SU-DHL-6 (cell line): ENCODE results near the gene SLC7A8.

Experiments
- H2AFZ ChIP-seq: fragments of 200-600 bp; sonication (generic); 2 replicates; pipeline ENCODE4 v1.6.1; 2014; ENCODE audit warnings: low read depth, mild to moderate bottlenecking, moderate library complexity, mixed read lengths, antibody characterized with exemption, low read length; ENCODE audit not compliant: severe bottlenecking
- H3F3A ChIP-seq: fragments of 200-600 bp; shearing (Covaris generic); 2 replicates; pipeline ENCODE4 v1.6.0; 2016; ENCODE audit warnings: antibody characterized with exemption, mild to moderate bottlenecking; ENCODE audit not compliant: insufficient read depth
- H3K27ac ChIP-seq: fragments of 200-600 bp; sonication (generic); 2 replicates; pipeline ENCODE4 v1.5.1; 2016; ENCODE audit warnings: low read depth, mild to moderate bottlenecking, low read length, moderate library complexity, mixed read lengths
- H3K27me3 ChIP-seq: fragments of 200-600 bp; sonication (generic), shearing (Covaris generic); 2 replicates; pipeline ENCODE4 v1.6.0; 2014; ENCODE audit warnings: mild to moderate bottlenecking, low read length
- H3K36me3 ChIP-seq: fragments of 200-600 bp; sonication (generic); 2 replicates; pipeline ENCODE4 v1.6.1; 2014; ENCODE audit warnings: mild to moderate bottlenecking, low read length, mixed read lengths
- H3K4me2 ChIP-seq: fragments of 300-600, 200-600 bp; shearing (Covaris generic), sonication (generic); 2 replicates; pipeline ENCODE4 v1.6.0; 2014; ENCODE audit warnings: low read length, low read depth, mild to moderate bottlenecking; ENCODE audit not compliant: poor library complexity, severe bottlenecking
- H3K4me3 ChIP-seq: fragments of 200-600 bp; sonication (generic); 2 replicates; pipeline ENCODE4 v1.5.1; 2014; ENCODE audit warnings: antibody characterized with exemption, low read length, mild to moderate bottlenecking, mixed read lengths; ENCODE audit not compliant: insufficient read depth, poor library complexity, severe bottlenecking
- H3K79me2 ChIP-seq: fragments of 200-600 bp; sonication (generic); 2 replicates; pipeline ENCODE4 v1.6.1; 2014; ENCODE audit warnings: mild to moderate bottlenecking, low read length, moderate library complexity; ENCODE audit not compliant: insufficient read depth
- H3K9ac ChIP-seq: fragments of 200-600 bp; sonication (generic); 2 replicates; pipeline ENCODE4 v1.7.0; 2014; ENCODE audit warnings: mild to moderate bottlenecking, low read length
- H3K9me2 ChIP-seq: fragments of 200-600 bp; sonication (generic); replicated peaks from 2 replicates; pipeline ENCODE4 v1.6.1; 2014; ENCODE audit warnings: low read length; ENCODE audit not compliant: insufficient read depth
- H3K9me3 ChIP-seq: fragments of 200-600 bp; sonication (generic); 2 replicates; pipeline ENCODE4 v1.6.1; 2014; ENCODE audit warnings: low read length, mixed read lengths; ENCODE audit not compliant: insufficient read depth
- H4K20me1 ChIP-seq: fragments of 200-600 bp; sonication (generic); 2 replicates; pipeline ENCODE4 v1.6.1; 2014; ENCODE audit warnings: low read depth, mild to moderate bottlenecking, antibody characterized with exemption, low read length, moderate library complexity, mixed read lengths
- EZH2phosphoT487 ChIP-seq: fragments of 200-600 bp; sonication (generic), shearing (Covaris generic); conservative IDR thresholded peaks from 2 replicates; pipeline ENCODE4 v1.6.1; 2018; ENCODE audit warnings: mild to moderate bottlenecking, antibody characterized with exemption, low read length, moderate library complexity, mixed read lengths
- TF ChIP-seq, protein P1 (sequence below): fragments of 200-600 bp; sonication (generic); IDR thresholded peaks from one replicate; pipeline ENCODE4 v1.5.1; 2017; ENCODE audit warnings: antibody characterized with exemption, mild to moderate bottlenecking, low read length, moderate library complexity; ENCODE audit not compliant: insufficient read depth, poor library complexity, severe bottlenecking

SLC7A8 gene

DNA sequence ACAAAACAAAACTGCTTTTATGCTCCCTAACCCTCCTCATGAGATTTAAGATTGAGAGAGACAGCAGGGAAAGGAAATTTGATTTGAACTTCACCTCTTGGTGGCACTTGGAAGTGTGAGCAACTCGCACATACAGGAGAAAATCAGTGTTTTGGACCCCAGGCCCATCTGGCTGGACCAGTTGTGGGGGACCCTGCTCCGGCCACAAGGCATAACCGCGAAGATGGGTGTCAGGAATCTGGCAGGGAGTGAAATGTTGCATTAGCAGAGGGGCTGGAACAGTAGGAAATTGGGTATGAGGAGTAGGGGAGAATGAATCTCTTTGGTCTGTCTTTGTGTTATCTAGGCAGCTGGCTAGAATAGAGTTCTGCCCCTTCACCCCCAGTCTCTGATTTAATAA is 79.9 kb downstream of the SLC7A8 start:
- Histone ChIP-seq H3F3A (no peaks in the 10 kb centered on the region), H3K9ac (no peak overlapping the region), H3K79me2 (no peaks in the 10 kb centered on the region), H3K9me3 (no peaks in the 10 kb centered on the region), H2AFZ (no peak overlapping the region), H3K36me3 (no peaks in the 10 kb centered on the region), H3K27me3 (no peaks in the 10 kb centered on the region), H4K20me1 (no peaks in the 10 kb centered on the region), H3K4me2 (no peak overlapping the region), H3K27ac (no peak overlapping the region), H3K4me3 (no peak overlapping the region), H3K9me2 (no peaks in the 10 kb centered on the region)
- TF ChIP-seq EZH2phosphoT487: no peak
- TF ChIP-seq, protein P1, sequence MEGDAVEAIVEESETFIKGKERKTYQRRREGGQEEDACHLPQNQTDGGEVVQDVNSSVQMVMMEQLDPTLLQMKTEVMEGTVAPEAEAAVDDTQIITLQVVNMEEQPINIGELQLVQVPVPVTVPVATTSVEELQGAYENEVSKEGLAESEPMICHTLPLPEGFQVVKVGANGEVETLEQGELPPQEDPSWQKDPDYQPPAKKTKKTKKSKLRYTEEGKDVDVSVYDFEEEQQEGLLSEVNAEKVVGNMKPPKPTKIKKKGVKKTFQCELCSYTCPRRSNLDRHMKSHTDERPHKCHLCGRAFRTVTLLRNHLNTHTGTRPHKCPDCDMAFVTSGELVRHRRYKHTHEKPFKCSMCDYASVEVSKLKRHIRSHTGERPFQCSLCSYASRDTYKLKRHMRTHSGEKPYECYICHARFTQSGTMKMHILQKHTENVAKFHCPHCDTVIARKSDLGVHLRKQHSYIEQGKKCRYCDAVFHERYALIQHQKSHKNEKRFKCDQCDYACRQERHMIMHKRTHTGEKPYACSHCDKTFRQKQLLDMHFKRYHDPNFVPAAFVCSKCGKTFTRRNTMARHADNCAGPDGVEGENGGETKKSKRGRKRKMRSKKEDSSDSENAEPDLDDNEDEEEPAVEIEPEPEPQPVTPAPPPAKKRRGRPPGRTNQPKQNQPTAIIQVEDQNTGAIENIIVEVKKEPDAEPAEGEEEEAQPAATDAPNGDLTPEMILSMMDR: no peak

DNA sequence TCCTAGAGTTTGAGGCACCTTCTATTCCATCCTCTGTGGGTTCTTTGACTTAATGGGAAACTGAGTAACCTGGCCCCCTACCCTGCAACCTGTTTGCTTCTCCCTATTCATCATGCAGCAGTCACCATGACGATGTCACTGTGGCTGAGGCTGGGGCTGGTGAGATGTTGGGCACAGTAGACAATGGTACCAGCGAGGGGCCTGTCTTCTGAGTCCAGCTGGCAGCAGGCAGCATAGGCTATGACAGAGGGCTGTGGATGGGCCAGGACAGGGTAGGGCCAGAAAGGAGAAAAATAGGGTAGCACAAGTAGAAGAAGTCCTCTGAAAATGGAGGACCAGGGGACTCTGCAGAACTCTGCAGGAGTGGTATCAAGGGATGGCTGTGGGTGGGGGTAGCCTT is 80.7 kb downstream of the SLC7A8 start:
- TF ChIP-seq EZH2phosphoT487: no peak
- TF ChIP-seq, protein P1: no peak
- H3K9me2 ChIP-seq: no peaks in the 10 kb centered on the region
- H3K4me3 ChIP-seq: no peak overlapping the region
- no peak overlapping the region for H3K9ac ChIP-seq
- no peak overlapping the region for H3K4me2 ChIP-seq
- H2AFZ ChIP-seq: no peak overlapping the region
- H3K79me2 ChIP-seq: no peaks in the 10 kb centered on the region
- H3K27me3 ChIP-seq: no peaks in the 10 kb centered on the region
- no peaks in the 10 kb centered on the region for H3F3A ChIP-seq
- H3K9me3 ChIP-seq: no peaks in the 10 kb centered on the region
- no peaks in the 10 kb centered on the region for H3K36me3 ChIP-seq
- no peaks in the 10 kb centered on the region for H4K20me1 ChIP-seq
- no peak overlapping the region for H3K27ac ChIP-seq

DNA sequence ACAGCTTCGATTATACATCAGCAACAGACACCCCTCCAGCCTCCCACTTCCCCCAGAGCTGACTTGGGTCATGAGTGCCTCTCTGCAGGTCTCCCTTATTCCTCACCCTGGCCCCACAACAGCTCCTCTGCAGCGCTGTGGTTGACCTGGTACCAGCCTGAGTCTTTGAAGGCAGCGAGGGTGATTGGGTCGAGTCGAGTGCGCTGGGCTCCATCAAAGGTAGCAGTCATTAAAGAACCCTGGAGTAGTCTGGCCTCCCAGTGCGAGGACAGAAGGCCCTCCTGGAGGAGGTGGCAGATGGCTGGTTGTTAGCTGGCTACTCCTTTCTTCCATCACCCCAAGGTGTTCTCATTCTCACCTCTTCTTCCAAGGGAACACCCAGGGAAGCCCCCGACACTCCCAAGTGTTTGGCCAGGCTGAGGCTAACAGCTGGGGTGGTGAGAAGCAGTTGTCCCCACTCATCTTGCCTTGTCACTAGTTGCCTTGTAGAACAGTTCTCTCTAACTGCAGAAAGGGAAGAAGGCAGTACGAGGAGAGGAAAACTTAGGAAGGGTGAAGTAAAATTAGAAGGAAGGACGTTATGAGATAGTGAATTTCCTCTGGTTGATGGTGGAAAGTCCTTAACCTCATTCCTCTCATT is 81.4 kb downstream of the SLC7A8 start:
- no peaks in the 10 kb centered on the region for H3K27me3 ChIP-seq
- no peaks in the 10 kb centered on the region for H3K9me3 ChIP-seq
- no peak overlapping the region for H3K9ac ChIP-seq
- H3K27ac ChIP-seq: no peak overlapping the region
- no peak overlapping the region for H3K4me3 ChIP-seq
- no peak overlapping the region for H3K4me2 ChIP-seq
- no peaks in the 10 kb centered on the region for H4K20me1 ChIP-seq
- no peaks in the 10 kb centered on the region for H3K9me2 ChIP-seq
- H3K79me2 ChIP-seq: no peaks in the 10 kb centered on the region; the same call in 1 of the 2 replicates
- no peak for TF ChIP-seq EZH2phosphoT487
- TF ChIP-seq, protein P1: no peak
- no peaks in the 10 kb centered on the region for H3F3A ChIP-seq
- H2AFZ ChIP-seq: no peak overlapping the region
- H3K36me3 ChIP-seq: no peaks in the 10 kb centered on the region
